Psoas muscle (tissue), 8 donors: ENCODE results near the gene TMEM163. TPM values are rescaled to one million over a fixed set of nuclear protein-coding genes. Genes with fewer than 3 reads are reported as not detected.

Source experiments
- ATAC-seq, 4 donors: fragments of 200-7000 bp; cut with Tn5 transposase; one replicate each; pipeline ENCODE4 v1.9.1; 2020; ENCODE audit warnings: moderate library complexity in 3 of 4, mild to moderate bottlenecking in 2 of 4
- DNase-seq, 2 donors: peaks; one replicate each; pipeline ENCODE4 v3.0.0-alpha.2; 2020
- H3K27ac ChIP-seq: fragments of 200-600 bp; one replicate; pipeline ENCODE4 v1.8.0; 2022
- H3K27me3 ChIP-seq, 3 donors: fragments of 200-600 bp in 1 of 3; one replicate each; pipeline versions ENCODE4 v1.6.1 to v1.8.0; 2013 to 2022; ENCODE audit warnings: low read length in 2 of 3, mild to moderate bottlenecking in 2 of 3, moderate library complexity in 1 of 3; ENCODE audit not compliant: insufficient read depth in 3 of 3
- H3K36me3 ChIP-seq, 2 donors: fragments of 200-600 bp in 1 of 2; one replicate each; pipeline versions ENCODE4 v1.6.1 to v1.8.0; 2013 to 2022; ENCODE audit warnings: low read depth in 1 of 2, mild to moderate bottlenecking in 1 of 2, moderate library complexity in 1 of 2; ENCODE audit not compliant: insufficient read depth in 1 of 2
- H3K4me1 ChIP-seq: fragments of 200-600 bp; one replicate; pipeline ENCODE4 v1.8.0; 2022
- H3K4me3 ChIP-seq: fragments of 200-600 bp; one replicate; pipeline ENCODE4 v1.8.0; 2022; ENCODE audit warnings: mild to moderate bottlenecking
- H3K9me3 ChIP-seq: fragments of 200-600 bp; one replicate; pipeline ENCODE4 v1.8.0; 2022
- WGBS, 3 donors: extraction: QIAGEN DNeasy Blood & Tissue Kit; methylation state at CpG; one replicate each; pipeline versions ENCODE4 v1.1.6 to v1.1.7; 2013; 5-methylcytosine and 5-hydroxymethylcytosine counted together
- intact Hi-C, 2 donors: fragments of 100-400 bp; cut with DNase I; formaldehyde crosslinking; loops; one replicate each; pipeline versions ENCODE4 v1.11.0 to v1.14.2; 2022
- polyA plus RNA-seq, 3 donors: library from polyadenylated mRNA; stranded (reverse); fragments of 200-250 nt; gene quantifications; one replicate each; pipeline ENCODE4 v1.2.3, GENCODE V29; 2013
- total RNA-seq, 4 donors: library from RNA; stranded (reverse); fragmentation: NEBNext Ultra II Directional in 2 of 4; extraction: Animal tissue kit (Norgen Biotek cat#: 25700) in 2 of 4; gene quantifications; one replicate each; pipeline versions ENCODE4 v1.2.1 to v1.2.4, GENCODE V29; 2021 to 2023
- TF ChIP-seq, protein P1 (sequence below): fragments of 200-600 bp; IDR thresholded peaks from one replicate; pipeline ENCODE4 v1.8.0; 2022; ENCODE audit warnings: antibody characterized with exemption
- donor health status: healthy with polysubstance abuse.
- donor health status: DM: no; HTN: no; CAD: no; lungs with moderate emphysema.
- donor health status: Bipolar disorder and iron deficiency.
- donor health status: healthy.
- donor health status: DM: yes; HTN: yes; CAD: no.
- donor health status: DM: no; HTN: no; CAD: no.
- donor health status: DM: no; HTN: no; CAD: no.
- donor health status: DM: yes; HTN: yes; CAD: no.

Gene TMEM163
- total and polyA plus RNA-seq, 7 donors = 0.17 to 0.52 (median 0.28) TPM; not detected in 1

DNA sequence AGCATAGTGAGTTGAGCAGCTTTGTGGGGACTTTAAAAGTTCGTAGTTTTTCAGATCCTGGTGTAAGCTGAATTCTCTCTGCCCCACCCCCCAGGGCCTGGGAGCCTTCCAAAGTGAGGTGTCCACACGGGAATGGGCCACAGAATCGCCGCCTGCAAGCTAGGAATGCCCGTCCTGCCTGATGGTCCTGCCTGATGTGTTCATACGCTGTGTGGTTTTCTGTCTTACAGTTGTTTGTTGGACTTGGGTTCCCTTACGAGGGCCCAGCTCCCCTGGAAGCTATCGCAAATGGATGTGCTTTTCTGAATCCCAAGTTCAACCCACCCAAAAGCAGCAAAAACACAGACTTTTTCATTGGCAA, 306.2 kb downstream of the TMEM163 start:
- intact Hi-C loops = loop anchor here in 1 of 2 donors (1.0 to 5.0 kb wide), 2 partner anchors 165 to 294 kb away; no protein-coding TSS in a partner anchor

GRCh38 chr2:134411828-134412638, 306.8 kb downstream of the TMEM163 start:
- Histone ChIP-seq H3K4me1 (no peaks in the 10 kb centered on the region), H3K27me3 (no peaks in the 10 kb centered on the region), H3K27ac (no peak overlapping the region), H3K9me3 (no peaks in the 10 kb centered on the region), H3K36me3 (no peaks in the 10 kb centered on the region), H3K4me3 (no peak overlapping the region)
- 33 to 44% (median 33%) methylated on average over 8 of the region's 8 CpGs for WGBS, 3 donors
- DNase-seq = peak; percentile 51 to 69
- ATAC-seq = peak; percentile 89 to 96 (median 92)
- TF ChIP-seq, protein P1, sequence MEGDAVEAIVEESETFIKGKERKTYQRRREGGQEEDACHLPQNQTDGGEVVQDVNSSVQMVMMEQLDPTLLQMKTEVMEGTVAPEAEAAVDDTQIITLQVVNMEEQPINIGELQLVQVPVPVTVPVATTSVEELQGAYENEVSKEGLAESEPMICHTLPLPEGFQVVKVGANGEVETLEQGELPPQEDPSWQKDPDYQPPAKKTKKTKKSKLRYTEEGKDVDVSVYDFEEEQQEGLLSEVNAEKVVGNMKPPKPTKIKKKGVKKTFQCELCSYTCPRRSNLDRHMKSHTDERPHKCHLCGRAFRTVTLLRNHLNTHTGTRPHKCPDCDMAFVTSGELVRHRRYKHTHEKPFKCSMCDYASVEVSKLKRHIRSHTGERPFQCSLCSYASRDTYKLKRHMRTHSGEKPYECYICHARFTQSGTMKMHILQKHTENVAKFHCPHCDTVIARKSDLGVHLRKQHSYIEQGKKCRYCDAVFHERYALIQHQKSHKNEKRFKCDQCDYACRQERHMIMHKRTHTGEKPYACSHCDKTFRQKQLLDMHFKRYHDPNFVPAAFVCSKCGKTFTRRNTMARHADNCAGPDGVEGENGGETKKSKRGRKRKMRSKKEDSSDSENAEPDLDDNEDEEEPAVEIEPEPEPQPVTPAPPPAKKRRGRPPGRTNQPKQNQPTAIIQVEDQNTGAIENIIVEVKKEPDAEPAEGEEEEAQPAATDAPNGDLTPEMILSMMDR = peak; percentile 70
- intact Hi-C loops = loop anchor here (1.0 to 5.0 kb wide), 4 partner anchors 165 to 525 kb away; no protein-coding TSS in a partner anchor

More for the DNA sequence above, 306.2 kb downstream of the TMEM163 start:
- Histone ChIP-seq H3K4me3 (no peak overlapping the region), H3K36me3 (no peaks in the 10 kb centered on the region), H3K4me1 (no peaks in the 10 kb centered on the region), H3K27ac (no peak overlapping the region), H3K27me3 (no peaks in the 10 kb centered on the region), H3K9me3 (no peaks in the 10 kb centered on the region)
- DNase-seq (no peak), ATAC-seq (no peak)
- TF ChIP-seq, protein P1 = no peak
- 82 to 91% (median 84%) methylated on average over 8 of the region's 8 CpGs for WGBS, 3 donors

DNA sequence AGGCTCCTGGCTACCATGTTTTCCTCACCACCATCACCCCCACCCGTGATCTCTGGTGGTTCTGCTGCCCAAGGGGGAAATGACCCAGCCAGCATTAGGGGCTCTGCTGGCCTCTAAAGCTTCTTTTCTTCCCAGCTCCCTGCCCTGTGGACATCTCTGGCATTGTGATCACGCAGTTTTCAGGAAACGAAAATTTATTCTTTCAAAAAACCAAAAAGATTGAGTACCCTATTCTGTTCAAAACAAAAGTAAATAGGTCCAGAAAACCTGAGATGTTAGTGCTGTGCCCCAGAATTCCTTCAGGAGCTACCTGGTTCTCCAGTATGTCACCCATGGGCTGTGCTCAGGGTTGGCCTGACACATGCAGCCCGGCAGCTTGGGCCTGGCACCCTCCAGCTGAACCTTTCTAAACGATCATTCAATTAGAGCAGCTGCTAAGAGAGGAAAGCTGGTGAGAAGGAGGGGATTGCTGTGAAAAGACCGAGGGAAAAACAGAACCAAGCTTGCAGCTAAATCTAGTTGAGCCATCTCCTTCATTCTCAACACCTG, 307.4 kb downstream of the TMEM163 start:
- no peak overlapping the region for H3K4me3 ChIP-seq
- ATAC-seq (no peak), DNase-seq (no peak)
- H3K4me1 ChIP-seq = no peaks in the 10 kb centered on the region
- WGBS, 3 donors = 62 to 64% (median 62%) methylated on average over 6 of the region's 6 CpGs
- TF ChIP-seq, protein P1 = no peak
- intact Hi-C loops = loop anchor here (2.0 to 5.0 kb wide), 3 partner anchors 164 to 525 kb away; no protein-coding TSS in a partner anchor
- no peak overlapping the region for H3K27ac ChIP-seq
- no peaks in the 10 kb centered on the region for H3K36me3 ChIP-seq
- H3K27me3 ChIP-seq = no peaks in the 10 kb centered on the region
- H3K9me3 ChIP-seq = no peaks in the 10 kb centered on the region

DNA sequence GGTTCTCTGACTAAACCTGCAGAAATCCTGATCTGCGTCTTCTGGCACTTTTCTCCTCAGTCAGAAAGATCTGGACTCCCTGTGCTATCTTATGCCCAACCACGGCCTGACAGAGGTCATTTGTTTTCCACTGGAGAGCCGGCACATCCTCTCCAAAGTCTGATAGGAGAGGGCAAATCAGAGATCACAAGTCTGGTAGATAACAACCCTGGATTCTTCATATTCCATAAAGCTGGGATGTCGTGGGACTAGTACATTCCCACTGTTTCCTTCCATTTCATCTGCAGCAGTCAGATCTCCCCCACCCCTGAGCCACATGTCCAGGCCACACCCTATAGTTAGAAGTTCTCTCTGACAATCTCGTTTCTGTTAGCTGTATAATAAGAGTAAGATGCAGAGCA, 308.0 kb downstream of the TMEM163 start:
- H3K27me3 ChIP-seq = peaks cover 0 to 1% (median 0%) of the 10 kb centered on the region in 3 donors
- H3K4me1 ChIP-seq = no peaks in the 10 kb centered on the region
- no peaks in the 10 kb centered on the region for H3K9me3 ChIP-seq
- H3K36me3 ChIP-seq = no peaks in the 10 kb centered on the region
- WGBS, 3 donors = 64 to 82% (median 74%) methylated on average over 5 of the region's 5 CpGs
- ATAC-seq (no peak), DNase-seq (no peak)
- TF ChIP-seq, protein P1 = no peak
- intact Hi-C loops = loop anchor here (2.0 to 5.0 kb wide), 3 partner anchors 164 to 524 kb away; no protein-coding TSS in a partner anchor
- H3K4me3 ChIP-seq = no peak overlapping the region
- no peak overlapping the region for H3K27ac ChIP-seq
